PC-9 (cell line): ENCODE results near the gene UBAP2.

Source experiments
- CTCF ChIP-seq: fragments of 200-600 bp; sonication (generic); conservative IDR thresholded peaks from 2 replicates; pipeline ENCODE4 v1.6.1; 2017; ENCODE audit warnings: mixed run types, antibody characterized with exemption, mild to moderate bottlenecking, moderate library complexity
- EZH2 ChIP-seq: fragments of 200-600 bp; sonication (generic); IDR thresholded peaks from 2 replicates; pipeline ENCODE4 v1.8.0; 2017; ENCODE audit warnings: antibody characterized with exemption, low read depth

DNA sequence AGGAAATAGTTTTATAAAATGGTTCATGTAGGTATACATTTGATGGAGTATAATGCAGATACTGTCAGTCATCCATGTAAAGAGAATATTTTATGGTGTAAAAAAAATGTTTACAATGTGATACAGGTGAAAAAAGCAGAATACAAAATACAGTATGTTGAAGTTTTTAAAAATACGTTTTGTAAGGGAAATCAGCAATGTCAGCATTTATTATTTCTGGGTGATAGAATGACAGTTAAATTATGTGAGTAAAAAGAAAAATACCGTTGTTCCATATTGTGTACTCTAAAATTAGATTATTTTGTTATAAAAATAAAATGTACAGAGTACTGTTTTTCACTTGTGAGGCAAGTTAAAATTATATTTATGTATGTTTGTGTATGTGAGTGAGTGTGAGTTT, 162.7 kb downstream of the UBAP2 start:
- TF ChIP-seq CTCF, result no peak
- no peak for TF ChIP-seq EZH2
